ENCODE results near the gene MBNL1.

- no peak for TF ChIP-seq CTCF (IDR thresholded peaks at IDR 0.05)
- TF ChIP-seq POLR2A (IDR thresholded peaks at IDR 0.05): no peak
Observed at GRCh38 chr3:152396867-152397266, 128.1 kb downstream of the MBNL1 start.

Measured in testis (tissue), 2 donors.